A549 (cell line): ENCODE results near the gene PDZD4. TPM values are rescaled to one million over a fixed set of nuclear protein-coding genes. Genes with fewer than 3 reads are reported as not detected.

Source experiments
- ATAC-seq, 2 experiments: fragments of 200-7000 bp in 1 of 2; fragments of >200 bp in 1 of 2; cut with Nextera tagmentation in 1 of 2; cut with Tn5 transposase in 1 of 2; 3 replicates each; pipeline versions ENCODE4 v1.8.0 to v1.9.1; 2018 to 2020; ENCODE audit warnings: mild to moderate bottlenecking in 1 of 2, moderate library complexity in 1 of 2
- CTCF ChIA-PET: fragments of 300-600 bp; sonication (Branson Sonifier 250); formaldehyde crosslinking; extraction: SDS; loops from one replicate; lab custom pipeline; 2021; ENCODE audit warnings: antibody characterized with exemption, inconsistent platforms; lab: Yijun Ruan, JAX
- POLR2A ChIA-PET: fragments of 350-600 bp; formaldehyde crosslinking; extraction: SDS; loops from one replicate; lab custom pipeline; 2021; ENCODE audit warnings: antibody characterized with exemption, inconsistent platforms; lab: Yijun Ruan, JAX
- DNase-seq, 2 experiments: peaks; one replicate each; pipeline versions ENCODE4 v3.0.0 to v3.0.0-alpha.2; 2011 to 2016; ENCODE audit warnings: low read depth in 1 of 2, low spot score in 1 of 2
- FAIRE-seq: peaks from 2 replicates; lab custom pipeline; 2011; peaks lifted over from hg19 to GRCh38; lab: Jason Lieb, UNC
- H3K27ac ChIP-seq, 2 experiments: fragments of >200 bp; sonication (Bioruptor Twin); formaldehyde crosslinking; 3 replicates each; pipeline ENCODE4 v1.5.1; 2016 to 2017
- H3K4me1 ChIP-seq: fragments of >200 bp; sonication (Bioruptor Twin); formaldehyde crosslinking; 3 replicates; pipeline ENCODE4 v1.6.1; 2016
- H3K4me2 ChIP-seq: fragments of >200 bp; sonication (Bioruptor Twin); formaldehyde crosslinking; 3 replicates; pipeline ENCODE4 v1.6.1; 2016
- H3K4me3 ChIP-seq: fragments of >200 bp; sonication (Bioruptor Twin); formaldehyde crosslinking; 3 replicates; pipeline ENCODE4 v1.5.1; 2016
- H3K9me3 ChIP-seq: fragments of >200 bp; sonication (Bioruptor Twin); formaldehyde crosslinking; 3 replicates; pipeline ENCODE4 v1.6.1; 2016
- ATOH8 ChIP-seq: fragments of 250-450 bp; sonication (Bioruptor Pico); IDR thresholded peaks from 2 replicates; pipeline ENCODE4 v1.5.0; 2020; ENCODE audit warnings: low read depth, mild to moderate bottlenecking, moderate library complexity
- BHLHE40 ChIP-seq: IDR thresholded peaks from 2 replicates; pipeline ENCODE4 v1.6.1; 2012; ENCODE audit warnings: low read depth, low read length, inconsistent platforms
- CHD4 ChIP-seq: fragments of 200-600 bp; sonication (generic); IDR thresholded peaks from 2 replicates; pipeline ENCODE4 v1.6.1; 2016; ENCODE audit warnings: antibody characterized with exemption, mild to moderate bottlenecking, borderline replicate concordance
- E2F6 ChIP-seq: IDR thresholded peaks from 2 replicates; pipeline ENCODE4 v1.6.1; 2012; ENCODE audit warnings: low read depth, borderline replicate concordance
- EHF ChIP-seq: fragments of 250-450 bp; sonication (Bioruptor Pico); IDR thresholded peaks from 2 replicates; pipeline ENCODE4 v1.5.0; 2020; ENCODE audit warnings: mild to moderate bottlenecking
- FOXS1 ChIP-seq: fragments of 250-450 bp; sonication (Bioruptor Pico); IDR thresholded peaks from 2 replicates; pipeline ENCODE4 v1.5.0; 2020; ENCODE audit warnings: mild to moderate bottlenecking, moderate library complexity
- HDAC2 ChIP-seq: fragments of 200-600 bp; sonication (generic); IDR thresholded peaks from 2 replicates; pipeline ENCODE4 v1.6.1; 2016
- JUN ChIP-seq, 2 experiments: fragments of >200 bp; sonication (Bioruptor Twin); formaldehyde crosslinking; IDR thresholded peaks; 2 replicates in 1 of 2; 3 replicates in 1 of 2; pipeline ENCODE4 v1.6.1; 2016 to 2017
- JUNB ChIP-seq: fragments of >200 bp; sonication (Bioruptor Twin); formaldehyde crosslinking; IDR thresholded peaks from 2 replicates; pipeline ENCODE4 v1.6.1; 2016
- MAFK ChIP-seq: fragments of 450-650 bp; IDR thresholded peaks from 2 replicates; pipeline ENCODE4 v1.6.1; 2014; ENCODE audit not compliant: partially characterized antibody
- MAZ ChIP-seq: fragments of 150-350 bp; IDR thresholded peaks from 2 replicates; pipeline ENCODE4 v1.6.1; 2014; ENCODE audit warnings: antibody characterized with exemption, low read depth, low read length, borderline replicate concordance
- RCOR1 ChIP-seq: fragments of 150-350 bp; IDR thresholded peaks from 2 replicates; pipeline ENCODE4 v1.6.1; 2014; ENCODE audit warnings: antibody characterized with exemption, low read length, low read depth
- RNF2 ChIP-seq: fragments of 200-600 bp; sonication (generic); IDR thresholded peaks from 2 replicates; pipeline ENCODE4 v1.6.1; 2016; ENCODE audit warnings: low read depth, mild to moderate bottlenecking, antibody characterized with exemption, moderate library complexity, borderline replicate concordance
- TFCP2L1 ChIP-seq: fragments of 250-450 bp; sonication (Bioruptor Pico); IDR thresholded peaks from 2 replicates; pipeline ENCODE4 v1.5.0; 2021; ENCODE audit warnings: mild to moderate bottlenecking
- WGBS: methylation state at CpG from one replicate; pipeline ENCODE4 v1.1.6; 2017; ENCODE audit errors: missing lambda C conversion rate; 5-methylcytosine and 5-hydroxymethylcytosine counted together
- polyA plus RNA-seq, 4 experiments: library from polyadenylated mRNA; depleted of rRNA in 3 of 4; stranded (reverse); fragments of >200 nt; fragmentation: RNase III in 1 of 4; extraction: RNeasy Plus Mini Kit Qiagen cat#74134 plus additional on column Dnase treatment in 1 of 4; gene quantifications; 2 replicates in 3 of 4; 3 replicates in 1 of 4; pipeline ENCODE4 v1.2.3, GENCODE V29; 2011 to 2017
- TF ChIP-seq, protein P1 (sequence below): fragments of 200-600 bp; sonication (generic); IDR thresholded peaks from 2 replicates; pipeline ENCODE4 v1.6.1; 2016; ENCODE audit warnings: antibody characterized with exemption, mild to moderate bottlenecking, moderate library complexity
- TF ChIP-seq, protein P2 (sequence below): fragments of 250-450 bp; sonication (Bioruptor Pico); IDR thresholded peaks from 2 replicates; pipeline ENCODE4 v1.5.0; 2021; ENCODE audit warnings: mild to moderate bottlenecking, moderate library complexity, borderline replicate concordance

PDZD4 gene
- polyA plus RNA-seq, 2 of the 4 experiments (the other 2 are of a cell fraction), result 1.2 to 3.0 TPM

DNA sequence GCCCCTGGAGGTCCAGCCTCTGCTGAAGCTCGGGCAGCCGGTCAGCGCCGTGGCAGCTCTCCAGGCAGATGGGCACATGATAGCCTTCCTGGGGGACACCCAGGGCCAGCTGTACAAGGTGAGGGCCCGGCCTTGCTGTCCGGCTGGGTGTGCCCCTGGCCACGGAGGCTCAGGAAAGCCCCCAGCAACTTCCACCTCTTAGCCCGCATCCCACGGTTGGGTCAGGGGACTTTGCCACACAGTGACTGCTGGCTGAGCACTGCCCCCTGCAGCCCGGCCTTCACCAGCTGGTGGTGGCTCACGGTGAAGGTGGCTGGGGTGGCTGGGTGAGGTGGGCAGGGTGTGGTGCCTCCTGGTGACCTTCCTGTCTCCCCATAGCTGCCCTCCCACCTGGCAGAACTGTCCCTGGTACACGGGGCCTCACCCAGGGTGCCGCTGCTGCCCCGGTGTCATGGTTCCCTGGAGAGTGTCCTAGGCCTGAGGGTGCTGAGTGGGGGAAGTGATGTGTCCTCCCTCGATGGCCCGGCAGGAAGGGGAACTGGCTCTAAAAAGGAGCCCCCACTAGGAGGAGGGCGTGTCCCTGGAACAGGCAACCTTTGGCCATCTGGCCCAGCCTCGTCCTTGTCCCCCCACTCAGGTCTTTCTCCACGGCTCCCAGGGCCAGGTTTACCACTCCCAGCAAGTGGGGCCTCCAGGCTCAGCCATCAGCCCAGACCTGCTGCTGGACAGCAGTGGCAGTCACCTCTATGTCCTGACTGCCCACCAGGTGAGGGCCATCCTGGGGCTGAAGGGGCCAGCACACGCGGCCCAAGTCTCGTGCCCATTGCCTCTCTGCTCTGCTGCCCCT is 61.8 kb downstream of the PDZD4 start:
- FAIRE-seq, result no peak
- 82% methylated on average over 6 of the region's 22 CpGs for WGBS
- DNase-seq, result no peak
- no peak for TF ChIP-seq MAZ
- ChIA-PET CTCF (interaction anchor here (0.7 to 3.4 kb wide), 4 partner anchors 11 to 199 kb away, joined by 3 to 17 read pairs (median 8); no protein-coding TSS in a partner anchor), POLR2A (no interaction called here)
- Histone ChIP-seq H3K9me3 (no peaks in the 10 kb centered on the region), H3K4me2 (no peak overlapping the region), H3K4me3 (no peak overlapping the region), H3K4me1 (peaks cover 16% of the 10 kb centered on the region; the same call in 2 of the 3 replicates), H3K27ac (no peak overlapping the region)
- ATAC-seq, result no peak

DNA sequence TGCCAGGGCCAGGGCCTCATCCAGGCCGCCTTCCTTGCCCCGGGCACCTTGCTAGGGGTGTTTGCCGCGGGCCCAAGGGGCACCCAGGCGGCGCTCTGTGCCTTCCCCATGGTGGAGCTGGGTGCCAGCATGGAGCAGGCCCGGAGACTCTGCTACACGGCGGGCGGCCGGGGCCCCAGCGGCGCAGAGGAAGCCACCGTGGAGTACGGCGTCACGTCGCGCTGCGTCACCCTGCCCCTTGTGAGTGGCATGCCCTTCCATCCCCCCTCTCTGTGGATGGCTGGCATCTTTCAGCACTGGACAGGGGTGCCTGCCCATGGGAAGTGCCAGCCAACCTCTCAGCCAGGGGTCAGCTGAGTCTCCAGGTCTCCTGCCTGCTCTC is 62.7 kb downstream of the PDZD4 start:
- Histone ChIP-seq H3K9me3 (no peaks in the 10 kb centered on the region), H3K4me3 (no peak overlapping the region), H3K27ac (no peak overlapping the region), H3K4me2 (no peak overlapping the region), H3K4me1 (peaks cover 16% of the 10 kb centered on the region; the same call in 2 of the 3 replicates)
- TF ChIP-seq JUNB (no peak), EHF (CRISPR knock-in tag) (no peak), CHD4 (no peak), RNF2 (no peak), ATOH8 (CRISPR knock-in tag) (no peak), FOXS1 (CRISPR knock-in tag) (no peak)
- TF ChIP-seq, protein P1, sequence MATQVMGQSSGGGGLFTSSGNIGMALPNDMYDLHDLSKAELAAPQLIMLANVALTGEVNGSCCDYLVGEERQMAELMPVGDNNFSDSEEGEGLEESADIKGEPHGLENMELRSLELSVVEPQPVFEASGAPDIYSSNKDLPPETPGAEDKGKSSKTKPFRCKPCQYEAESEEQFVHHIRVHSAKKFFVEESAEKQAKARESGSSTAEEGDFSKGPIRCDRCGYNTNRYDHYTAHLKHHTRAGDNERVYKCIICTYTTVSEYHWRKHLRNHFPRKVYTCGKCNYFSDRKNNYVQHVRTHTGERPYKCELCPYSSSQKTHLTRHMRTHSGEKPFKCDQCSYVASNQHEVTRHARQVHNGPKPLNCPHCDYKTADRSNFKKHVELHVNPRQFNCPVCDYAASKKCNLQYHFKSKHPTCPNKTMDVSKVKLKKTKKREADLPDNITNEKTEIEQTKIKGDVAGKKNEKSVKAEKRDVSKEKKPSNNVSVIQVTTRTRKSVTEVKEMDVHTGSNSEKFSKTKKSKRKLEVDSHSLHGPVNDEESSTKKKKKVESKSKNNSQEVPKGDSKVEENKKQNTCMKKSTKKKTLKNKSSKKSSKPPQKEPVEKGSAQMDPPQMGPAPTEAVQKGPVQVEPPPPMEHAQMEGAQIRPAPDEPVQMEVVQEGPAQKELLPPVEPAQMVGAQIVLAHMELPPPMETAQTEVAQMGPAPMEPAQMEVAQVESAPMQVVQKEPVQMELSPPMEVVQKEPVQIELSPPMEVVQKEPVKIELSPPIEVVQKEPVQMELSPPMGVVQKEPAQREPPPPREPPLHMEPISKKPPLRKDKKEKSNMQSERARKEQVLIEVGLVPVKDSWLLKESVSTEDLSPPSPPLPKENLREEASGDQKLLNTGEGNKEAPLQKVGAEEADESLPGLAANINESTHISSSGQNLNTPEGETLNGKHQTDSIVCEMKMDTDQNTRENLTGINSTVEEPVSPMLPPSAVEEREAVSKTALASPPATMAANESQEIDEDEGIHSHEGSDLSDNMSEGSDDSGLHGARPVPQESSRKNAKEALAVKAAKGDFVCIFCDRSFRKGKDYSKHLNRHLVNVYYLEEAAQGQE, result peak; percentile 59; the same call in 1 of the 2 replicates
- POLR2A ChIA-PET, result no interaction called here
- ATAC-seq (no peak), DNase-seq (no peak), FAIRE-seq (no peak)
- CTCF ChIA-PET, result interaction anchor here (0.7 to 3.4 kb wide), 5 partner anchors 12 to 200 kb away, joined by 3 to 17 read pairs (median 7); no protein-coding TSS in a partner anchor
- 97% methylated on average over 15 of the region's 20 CpGs for WGBS

DNA sequence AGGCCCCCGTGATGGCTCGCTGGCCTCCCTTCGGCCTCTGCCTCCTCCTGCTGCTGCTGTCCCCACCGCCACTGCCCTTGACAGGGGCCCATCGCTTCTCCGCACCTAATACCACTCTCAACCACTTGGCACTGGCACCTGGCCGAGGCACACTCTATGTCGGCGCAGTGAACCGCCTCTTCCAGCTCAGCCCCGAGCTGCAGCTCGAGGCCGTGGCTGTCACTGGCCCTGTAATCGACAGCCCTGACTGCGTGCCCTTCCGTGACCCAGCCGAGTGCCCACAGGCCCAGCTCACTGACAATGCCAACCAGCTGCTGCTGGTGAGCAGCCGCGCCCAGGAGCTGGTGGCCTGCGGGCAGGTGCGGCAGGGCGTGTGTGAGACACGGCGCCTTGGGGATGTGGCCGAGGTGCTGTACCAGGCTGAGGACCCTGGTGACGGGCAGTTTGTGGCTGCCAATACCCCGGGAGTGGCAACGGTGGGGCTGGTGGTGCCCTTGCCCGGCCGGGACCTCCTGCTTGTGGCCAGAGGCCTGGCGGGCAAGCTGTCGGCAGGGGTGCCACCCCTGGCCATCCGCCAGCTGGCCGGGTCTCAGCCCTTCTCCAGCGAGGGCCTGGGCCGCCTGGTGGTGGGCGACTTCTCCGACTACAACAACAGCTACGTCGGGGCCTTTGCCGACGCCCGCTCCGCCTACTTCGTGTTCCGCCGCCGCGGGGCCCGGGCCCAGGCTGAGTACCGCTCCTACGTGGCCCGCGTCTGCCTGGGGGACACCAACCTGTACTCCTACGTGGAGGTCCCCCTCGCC is 63.3 kb downstream of the PDZD4 start:
- no peak for DNase-seq
- Histone ChIP-seq H3K4me2 (no peak overlapping the region), H3K4me1 (peaks cover 16% of the 10 kb centered on the region; the same call in 2 of the 3 replicates), H3K27ac (peak overlapping the region in 1 of 2 experiments; percentile 25; a peak in 1 of 6 replicates), H3K4me3 (no peak overlapping the region), H3K9me3 (no peaks in the 10 kb centered on the region)
- ChIA-PET POLR2A (interaction anchor here (0.9 to 1.2 kb wide), 3 partner anchors 16 to 117 kb away, joined by 3 read pairs; partner anchors contain the start of gene SSR4), CTCF (interaction anchor here (0.6 to 3.4 kb wide), 7 partner anchors 13 to 187 kb away, joined by 3 to 17 read pairs (median 5); no protein-coding TSS in a partner anchor)
- ATAC-seq, result no peak
- TF ChIP-seq JUNB (no peak), HDAC2 (no peak), CHD4 (no peak), TFCP2L1 (CRISPR knock-in tag) (no peak), JUN (IDR thresholded peaks at IDR 0.05) (no peak), BHLHE40 (no peak), E2F6 (no peak), MAFK (no peak), RCOR1 (no peak)
- TF ChIP-seq, protein P2, sequence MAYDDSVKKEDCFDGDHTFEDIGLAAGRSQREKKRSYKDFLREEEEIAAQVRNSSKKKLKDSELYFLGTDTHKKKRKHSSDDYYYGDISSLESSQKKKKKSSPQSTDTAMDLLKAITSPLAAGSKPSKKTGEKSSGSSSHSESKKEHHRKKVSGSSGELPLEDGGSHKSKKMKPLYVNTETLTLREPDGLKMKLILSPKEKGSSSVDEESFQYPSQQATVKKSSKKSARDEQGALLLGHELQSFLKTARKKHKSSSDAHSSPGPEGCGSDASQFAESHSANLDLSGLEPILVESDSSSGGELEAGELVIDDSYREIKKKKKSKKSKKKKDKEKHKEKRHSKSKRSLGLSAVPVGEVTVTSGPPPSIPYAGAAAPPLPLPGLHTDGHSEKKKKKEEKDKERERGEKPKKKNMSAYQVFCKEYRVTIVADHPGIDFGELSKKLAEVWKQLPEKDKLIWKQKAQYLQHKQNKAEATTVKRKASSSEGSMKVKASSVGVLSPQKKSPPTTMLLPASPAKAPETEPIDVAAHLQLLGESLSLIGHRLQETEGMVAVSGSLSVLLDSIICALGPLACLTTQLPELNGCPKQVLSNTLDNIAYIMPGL, result no peak
- 93% methylated on average over 10 of the region's 56 CpGs for WGBS
- no peak for FAIRE-seq
